OCI-LY3 (cell line): ENCODE measurements around the gene TLE4.

Experiments
- H2AFZ ChIP-seq: fragments of 200-600, 300-600 bp; shearing (Covaris generic); 2 replicates; pipeline ENCODE4 v1.6.0; 2014; ENCODE audit warnings: antibody characterized with exemption, low read depth, low read length
- H3K27ac ChIP-seq: fragments of 200-600, 300-600 bp; sonication (generic); 2 replicates; pipeline ENCODE4 v1.5.1; 2014; ENCODE audit warnings: mild to moderate bottlenecking, low read length, moderate library complexity, mixed read lengths
- H3K27me3 ChIP-seq: fragments of 200-600, 300-600 bp; sonication (generic); 2 replicates; pipeline ENCODE4 v1.6.1; 2014; ENCODE audit warnings: low read depth, low read length, mixed read lengths
- H3K36me3 ChIP-seq: fragments of 200-600, 300-600 bp; sonication (generic); replicated peaks from 2 replicates; pipeline ENCODE3; 2014; ENCODE audit warnings: low read depth, low read length, mixed read lengths
- H3K4me1 ChIP-seq: fragments of 300-600, 200-600 bp; sonication (generic); 2 replicates; pipeline ENCODE4 v1.6.1; 2014; ENCODE audit warnings: low read length, mixed read lengths
- H3K4me2 ChIP-seq: fragments of 200-600, 300-600 bp; sonication (generic); 2 replicates; pipeline ENCODE4 v1.6.1; 2014; ENCODE audit warnings: low read length, mixed read lengths
- H3K4me3 ChIP-seq: fragments of 300-600, 200-600 bp; sonication (generic); 2 replicates; pipeline ENCODE4 v1.5.1; 2014; ENCODE audit warnings: antibody characterized with exemption, mild to moderate bottlenecking, low read length, moderate library complexity
- H3K79me2 ChIP-seq: fragments of 300-600, 200-600 bp; shearing (Covaris generic); 2 replicates; pipeline ENCODE4 v1.6.1; 2014; ENCODE audit warnings: mild to moderate bottlenecking, low read length, mixed read lengths
- H3K9ac ChIP-seq: fragments of 300-600, 200-600 bp; shearing (Covaris generic); 2 replicates; pipeline ENCODE4 v1.6.0; 2014; ENCODE audit warnings: mild to moderate bottlenecking, low read length, moderate library complexity
- H3K9me3 ChIP-seq: fragments of 200-600, 300-600 bp; shearing (Covaris generic); 2 replicates; pipeline ENCODE4 v1.6.1; 2014; ENCODE audit warnings: low read length, mixed read lengths; ENCODE audit not compliant: insufficient read depth
- H4K20me1 ChIP-seq: fragments of 200-600, 300-600 bp; sonication (generic); 2 replicates; pipeline ENCODE4 v1.6.1; 2016; ENCODE audit warnings: low read length, mixed read lengths; ENCODE audit not compliant: insufficient read depth
- CTCF ChIP-seq: fragments of 200-600, 300-600 bp; sonication (generic); IDR thresholded peaks from 2 replicates; pipeline ENCODE4 v1.5.1; 2014; ENCODE audit warnings: antibody characterized with exemption, low read length, low read depth
- EZH2phosphoT487 ChIP-seq: fragments of 200-600 bp; shearing (Covaris generic); IDR thresholded peaks from 2 replicates; pipeline ENCODE4 v1.6.1; 2018; ENCODE audit warnings: antibody characterized with exemption, mixed run types, low read depth

The TLE4 gene

GRCh38 chr9:79684059-79684458 lies 112.3 kb downstream of the TLE4 start:
- Histone ChIP-seq H3K79me2 (no peaks in the 10 kb centered on the region), H3K9me3 (no peaks in the 10 kb centered on the region), H4K20me1 (no peaks in the 10 kb centered on the region), H3K36me3 (no peaks in the 10 kb centered on the region), H2AFZ (no peak overlapping the region), H3K9ac (no peak overlapping the region), H3K4me3 (no peak overlapping the region), H3K4me1 (no peaks in the 10 kb centered on the region), H3K27ac (no peak overlapping the region), H3K27me3 (no peaks in the 10 kb centered on the region), H3K4me2 (no peak overlapping the region)
- TF ChIP-seq CTCF (no peak), EZH2phosphoT487 (no peak)

DNA sequence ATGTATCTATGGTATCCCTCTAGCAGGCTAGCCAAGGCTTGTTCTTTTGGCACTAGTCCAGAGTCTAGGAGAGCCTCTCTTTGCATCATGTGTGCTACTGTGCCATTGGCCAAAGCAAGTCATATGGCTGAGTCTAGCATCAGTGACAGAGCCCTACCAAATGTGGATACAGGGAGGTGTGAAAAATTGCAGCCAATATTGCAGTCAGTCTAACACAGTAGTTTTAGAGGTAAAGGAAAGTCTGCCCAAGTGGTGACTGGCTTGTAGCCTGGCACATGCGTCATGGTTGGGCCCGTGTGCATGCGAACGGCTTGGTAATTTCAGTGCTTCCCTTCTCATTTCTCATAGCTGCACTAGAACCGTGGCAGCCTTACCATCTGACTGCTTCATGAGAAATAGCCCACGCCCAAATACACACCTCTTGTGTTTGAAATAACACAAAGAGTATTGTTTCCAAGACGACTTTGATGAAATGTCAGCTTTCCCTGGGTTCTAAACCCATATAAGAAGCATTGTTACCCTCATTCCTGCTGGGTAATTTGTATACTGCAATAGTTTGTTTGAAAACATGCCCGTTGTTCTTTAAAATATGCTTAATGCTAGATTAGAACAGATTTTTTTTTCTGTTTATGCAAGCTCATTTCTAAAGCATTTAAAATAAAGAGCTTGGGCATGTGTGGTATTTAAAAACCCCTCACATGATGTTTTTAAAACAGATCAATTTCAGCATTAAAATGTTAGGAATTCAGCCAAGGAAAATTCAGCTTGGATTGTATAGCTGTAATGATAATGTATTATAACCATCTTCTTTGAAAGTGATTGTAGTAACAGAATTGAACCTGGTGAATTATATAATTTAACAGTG lies 113.2 kb downstream of the TLE4 start:
- TF ChIP-seq EZH2phosphoT487 (no peak), CTCF (no peak)
- Histone ChIP-seq H3K4me2 (no peak overlapping the region), H2AFZ (no peak overlapping the region), H3K4me3 (no peak overlapping the region), H4K20me1 (no peaks in the 10 kb centered on the region; the same call in 1 of the 2 replicates), H3K9ac (no peak overlapping the region), H3K79me2 (no peaks in the 10 kb centered on the region), H3K27me3 (no peaks in the 10 kb centered on the region), H3K4me1 (no peaks in the 10 kb centered on the region), H3K9me3 (no peaks in the 10 kb centered on the region), H3K27ac (no peak overlapping the region), H3K36me3 (no peaks in the 10 kb centered on the region)

DNA sequence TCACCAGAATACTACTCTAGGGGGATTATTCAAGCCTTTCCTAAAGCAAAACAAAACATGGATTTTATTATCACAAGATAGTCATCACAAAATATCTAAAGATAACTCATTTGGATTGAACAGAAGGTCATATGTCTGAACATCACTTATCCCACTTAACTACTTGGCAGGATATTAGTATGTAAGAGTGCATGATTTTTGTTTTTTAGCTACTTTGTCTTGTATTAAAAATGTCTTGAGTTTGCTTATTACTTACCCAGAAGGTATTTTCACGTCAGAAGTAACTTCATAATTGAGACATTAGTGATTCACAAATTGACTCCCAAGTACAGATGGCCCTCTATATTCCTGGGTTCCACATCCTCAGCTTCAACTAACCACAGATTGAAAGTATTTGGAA lies 113.8 kb downstream of the TLE4 start:
- H3K4me2 ChIP-seq: no peak overlapping the region

More for the DNA sequence above, 113.8 kb downstream of the TLE4 start:
- Histone ChIP-seq H3K79me2 (no peaks in the 10 kb centered on the region), H3K27ac (no peak overlapping the region), H3K4me1 (no peaks in the 10 kb centered on the region), H3K4me3 (no peak overlapping the region), H3K9me3 (no peaks in the 10 kb centered on the region), H3K9ac (no peak overlapping the region), H3K27me3 (no peaks in the 10 kb centered on the region), H4K20me1 (no peaks in the 10 kb centered on the region; the same call in 1 of the 2 replicates), H3K36me3 (no peaks in the 10 kb centered on the region), H2AFZ (no peak overlapping the region)
- TF ChIP-seq CTCF (no peak), EZH2phosphoT487 (no peak)
